Epithelial cell of esophagus (primary cell): ENCODE measurements around the gene NME1.
"Not testable (repeated sequence)": the region's sequence is repeated elsewhere in the genome, so short reads cannot be mapped to it uniquely, and the experiment has no call there.

Experiments used
- DNase-seq: peaks from one replicate; pipeline ENCODE4 v3.0.0; 2010; ENCODE audit warnings: low read depth
- H3K4me3 ChIP-seq: 2 replicates; pipeline ENCODE4 v1.5.1; 2011; ENCODE audit warnings: mild to moderate bottlenecking, low read length, control low read depth
- CTCF ChIP-seq: IDR thresholded peaks from 2 replicates; pipeline ENCODE4 v1.5.1; 2011; ENCODE audit warnings: low read depth, mild to moderate bottlenecking, low read length, control low read depth, inconsistent platforms; ENCODE audit not compliant: insufficient read depth; ENCODE audit errors: missing control alignments

The NME1 gene

GRCh38 chr17:51165680-51166197 is 12.4 kb downstream of the NME1 start:
- no peak for TF ChIP-seq CTCF
- DNase-seq, result peak; percentile 42
- H3K4me3 ChIP-seq, result peak overlapping the region; percentile 86

DNA sequence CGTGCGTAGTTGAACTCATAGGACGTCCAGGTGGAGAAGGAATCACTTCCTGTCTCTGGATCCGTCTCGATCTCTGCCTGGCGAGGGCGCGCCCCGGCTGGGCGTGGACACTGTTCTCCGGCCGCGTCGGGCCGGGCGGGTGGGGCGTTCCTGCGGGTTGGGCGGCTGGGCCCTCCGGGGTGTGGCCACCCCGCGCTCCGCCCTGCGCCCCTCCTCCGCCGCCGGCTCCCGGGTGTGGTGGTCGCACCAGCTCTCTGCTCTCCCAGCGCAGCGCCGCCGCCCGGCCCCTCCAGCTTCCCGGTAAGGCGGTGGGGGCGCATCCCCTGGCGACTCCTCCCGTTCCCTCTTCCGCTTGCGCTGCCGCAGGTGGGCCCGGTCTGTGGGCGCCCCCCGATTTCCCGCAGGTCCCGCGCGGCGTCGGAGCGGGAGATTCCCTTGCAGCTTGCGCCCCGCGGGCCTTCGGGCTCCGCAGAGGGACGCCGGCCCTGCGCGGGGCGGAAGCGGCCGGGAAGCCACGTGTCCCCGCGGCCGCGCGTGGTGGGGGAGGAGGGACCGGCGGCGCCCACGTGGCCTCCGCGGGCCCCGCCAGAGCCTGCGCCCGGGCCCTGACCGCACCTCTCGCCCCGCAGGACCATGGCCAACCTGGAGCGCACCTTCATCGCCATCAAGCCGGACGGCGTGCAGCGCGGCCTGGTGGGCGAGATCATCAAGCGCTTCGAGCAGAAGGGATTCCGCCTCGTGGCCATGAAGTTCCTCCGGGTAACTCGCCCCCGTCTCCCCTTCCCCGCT is 13.0 kb downstream of the NME1 start, which contains the start of gene NME2:
Gene NME2, plus strand, starts transcription at position 214 of the 789 bp plus-strand sequence. Its CDS starts 420 bp downstream, at position 634.
- peak; percentile 86 for DNase-seq
- H3K4me3 ChIP-seq, result peak within 1 kb of the TSS; percentile 86
- no peak for TF ChIP-seq CTCF

- peak; percentile 62 for TF ChIP-seq CTCF
- DNase-seq, result peak; percentile 42
- H3K4me3 ChIP-seq, result peak overlapping the region; percentile 86
These were observed 13.9 kb downstream of the NME1 start for GRCh38 chr17:51166987-51167931.

DNA sequence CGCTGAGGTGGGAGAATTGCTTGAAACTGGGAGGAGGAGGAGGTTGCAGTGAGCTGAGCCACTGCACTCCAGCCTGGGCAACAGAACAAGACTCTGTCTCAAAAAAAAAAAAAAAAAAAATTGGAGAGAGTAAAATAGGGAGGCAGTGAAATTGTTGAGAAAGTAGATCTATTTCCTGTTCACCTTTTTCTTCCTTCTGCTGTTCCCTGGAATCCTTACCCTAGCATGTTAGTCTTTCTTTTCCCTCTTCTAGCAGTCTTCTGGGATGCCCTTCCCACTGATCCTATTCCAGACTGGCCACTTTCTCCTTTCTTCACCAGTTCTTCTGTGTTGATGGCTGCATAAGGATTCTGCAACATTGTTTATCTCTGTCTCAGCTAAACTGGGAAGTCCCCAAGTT is 16.0 kb downstream of the NME1 start:
- no peak for TF ChIP-seq CTCF
- no peak overlapping the region for H3K4me3 ChIP-seq
- DNase-seq, result no peak

DNA sequence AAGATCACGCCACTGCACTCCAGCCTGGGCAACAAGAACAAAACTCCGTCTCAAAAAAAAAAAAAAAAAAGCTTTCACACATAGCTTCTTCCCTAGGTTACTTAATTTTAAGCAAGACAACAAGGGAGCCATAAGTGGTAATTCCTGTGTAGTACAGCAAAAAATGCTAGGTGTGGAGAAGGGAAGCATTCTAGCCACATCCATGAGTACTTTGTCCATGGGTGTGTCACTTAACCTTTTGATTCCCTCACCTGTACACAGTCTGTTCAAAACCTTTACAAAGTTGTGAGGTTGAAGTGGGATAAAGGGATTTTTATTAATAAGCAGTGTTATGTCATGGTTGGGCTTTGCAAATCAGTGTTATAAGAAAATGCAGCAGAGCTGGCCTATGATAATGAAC is 17.4 kb downstream of the NME1 start:
- no peak overlapping the region for H3K4me3 ChIP-seq
- TF ChIP-seq CTCF, result no peak
- no peak for DNase-seq

DNA sequence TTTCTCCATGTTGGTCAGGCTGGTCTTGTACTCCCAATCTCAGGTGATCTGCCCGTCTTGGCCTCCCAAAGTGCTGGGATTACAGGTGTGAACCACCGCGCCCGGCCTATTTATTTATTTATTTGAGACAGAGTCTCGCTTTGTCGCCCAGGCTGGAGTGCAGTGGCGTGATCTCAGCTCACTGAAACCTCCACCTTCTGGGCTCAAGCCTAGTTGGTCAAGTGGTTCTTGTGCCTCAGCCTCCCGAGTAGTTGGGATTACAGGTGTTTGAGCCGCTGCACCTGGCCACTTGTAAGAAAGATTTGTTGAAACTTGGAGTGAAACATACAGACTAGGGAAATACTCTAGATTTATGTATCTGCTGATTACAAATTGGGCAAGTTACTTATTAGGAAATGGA is 18.7 kb downstream of the NME1 start:
- not testable (repeated sequence) for H3K4me3 ChIP-seq, DNase-seq

GRCh38 chr17:51180486-51180885 is 27.1 kb downstream of the NME1 start:
- TF ChIP-seq CTCF, result no peak
- no peak overlapping the region for H3K4me3 ChIP-seq
- DNase-seq, result no peak
